SU-DHL-6 (cell line): ENCODE measurements around the gene MYRF.

Experiments used
- H2AFZ ChIP-seq: fragments of 200-600 bp; sonication (generic); 2 replicates; pipeline ENCODE4 v1.6.1; 2014; ENCODE audit warnings: low read depth, mild to moderate bottlenecking, moderate library complexity, mixed read lengths, antibody characterized with exemption, low read length; ENCODE audit not compliant: severe bottlenecking
- H3F3A ChIP-seq: fragments of 200-600 bp; shearing (Covaris generic); 2 replicates; pipeline ENCODE4 v1.6.0; 2016; ENCODE audit warnings: antibody characterized with exemption, mild to moderate bottlenecking; ENCODE audit not compliant: insufficient read depth
- H3K27ac ChIP-seq: fragments of 200-600 bp; sonication (generic); 2 replicates; pipeline ENCODE4 v1.5.1; 2016; ENCODE audit warnings: low read depth, mild to moderate bottlenecking, low read length, moderate library complexity, mixed read lengths
- H3K27me3 ChIP-seq: fragments of 200-600 bp; sonication (generic), shearing (Covaris generic); 2 replicates; pipeline ENCODE4 v1.6.0; 2014; ENCODE audit warnings: mild to moderate bottlenecking, low read length
- H3K36me3 ChIP-seq: fragments of 200-600 bp; sonication (generic); 2 replicates; pipeline ENCODE4 v1.6.1; 2014; ENCODE audit warnings: mild to moderate bottlenecking, low read length, mixed read lengths
- H3K4me2 ChIP-seq: fragments of 300-600, 200-600 bp; shearing (Covaris generic), sonication (generic); 2 replicates; pipeline ENCODE4 v1.6.0; 2014; ENCODE audit warnings: low read length, low read depth, mild to moderate bottlenecking; ENCODE audit not compliant: poor library complexity, severe bottlenecking
- H3K4me3 ChIP-seq: fragments of 200-600 bp; sonication (generic); 2 replicates; pipeline ENCODE4 v1.5.1; 2014; ENCODE audit warnings: antibody characterized with exemption, low read length, mild to moderate bottlenecking, mixed read lengths; ENCODE audit not compliant: insufficient read depth, poor library complexity, severe bottlenecking
- H3K79me2 ChIP-seq: fragments of 200-600 bp; sonication (generic); 2 replicates; pipeline ENCODE4 v1.6.1; 2014; ENCODE audit warnings: mild to moderate bottlenecking, low read length, moderate library complexity; ENCODE audit not compliant: insufficient read depth
- H3K9ac ChIP-seq: fragments of 200-600 bp; sonication (generic); 2 replicates; pipeline ENCODE4 v1.7.0; 2014; ENCODE audit warnings: mild to moderate bottlenecking, low read length
- H3K9me2 ChIP-seq: fragments of 200-600 bp; sonication (generic); replicated peaks from 2 replicates; pipeline ENCODE4 v1.6.1; 2014; ENCODE audit warnings: low read length; ENCODE audit not compliant: insufficient read depth
- H3K9me3 ChIP-seq: fragments of 200-600 bp; sonication (generic); 2 replicates; pipeline ENCODE4 v1.6.1; 2014; ENCODE audit warnings: low read length, mixed read lengths; ENCODE audit not compliant: insufficient read depth
- H4K20me1 ChIP-seq: fragments of 200-600 bp; sonication (generic); 2 replicates; pipeline ENCODE4 v1.6.1; 2014; ENCODE audit warnings: low read depth, mild to moderate bottlenecking, antibody characterized with exemption, low read length, moderate library complexity, mixed read lengths
- CTCF ChIP-seq: fragments of 200-600 bp; sonication (generic); IDR thresholded peaks from one replicate; pipeline ENCODE4 v1.5.1; 2017; ENCODE audit warnings: antibody characterized with exemption, mild to moderate bottlenecking, low read length, moderate library complexity; ENCODE audit not compliant: insufficient read depth, poor library complexity, severe bottlenecking
- EZH2phosphoT487 ChIP-seq: fragments of 200-600 bp; sonication (generic), shearing (Covaris generic); conservative IDR thresholded peaks from 2 replicates; pipeline ENCODE4 v1.6.1; 2018; ENCODE audit warnings: mild to moderate bottlenecking, antibody characterized with exemption, low read length, moderate library complexity, mixed read lengths

The MYRF gene

DNA sequence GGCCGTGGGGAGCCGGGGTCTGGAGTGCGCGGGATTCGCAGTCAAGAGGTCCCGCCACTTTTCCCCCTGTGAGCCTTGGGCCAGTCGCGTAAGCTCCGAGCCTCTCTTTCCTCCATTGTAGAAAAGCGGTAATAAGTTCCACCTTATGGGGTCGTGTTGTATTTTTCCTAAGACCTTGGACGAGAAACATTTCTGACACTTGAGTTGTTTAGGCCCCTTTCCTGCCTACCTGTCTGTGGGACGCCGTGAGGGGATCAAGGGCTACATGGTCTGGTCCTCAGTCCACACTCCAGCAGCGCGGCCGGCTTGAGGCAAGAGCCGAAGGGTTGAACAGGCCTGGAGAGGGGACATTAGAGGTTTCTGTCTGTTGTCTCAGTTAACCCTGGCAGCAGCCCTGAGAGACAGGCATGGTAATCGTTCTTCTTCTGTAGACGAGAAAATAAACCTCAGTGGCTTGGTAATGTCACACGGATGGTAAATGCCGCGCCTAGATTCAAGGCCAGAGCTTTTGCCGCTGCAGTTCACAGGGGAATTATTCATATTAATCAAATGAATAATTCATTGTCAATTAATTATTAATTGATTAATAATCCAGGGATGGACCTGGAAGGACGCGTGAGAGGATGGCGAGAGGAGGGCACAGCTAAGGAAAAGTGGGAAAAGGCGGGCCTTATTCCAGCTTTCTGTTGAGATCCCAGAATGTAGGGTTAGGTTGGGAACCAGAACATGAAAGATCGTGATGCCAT, 40.8 kb downstream of the MYRF start:
- Histone ChIP-seq H3K27me3 (no peaks in the 10 kb centered on the region), H2AFZ (peak overlapping the region; percentile 86), H3K79me2 (peaks cover 76% of the 10 kb centered on the region), H3K4me2 (peak overlapping the region; percentile 94), H3K27ac (peak overlapping the region; percentile 88), H3K9ac (peak overlapping the region; percentile 93), H3K9me3 (no peaks in the 10 kb centered on the region), H3K9me2 (no peaks in the 10 kb centered on the region), H4K20me1 (peaks cover 8% of the 10 kb centered on the region; the same call in 1 of the 2 replicates), H3K4me3 (peak overlapping the region; percentile 92), H3K36me3 (peaks cover 12% of the 10 kb centered on the region; the same call in 1 of the 2 replicates), H3F3A (peaks cover 5% of the 10 kb centered on the region)
- no peak for TF ChIP-seq CTCF
- no peak for TF ChIP-seq EZH2phosphoT487

DNA sequence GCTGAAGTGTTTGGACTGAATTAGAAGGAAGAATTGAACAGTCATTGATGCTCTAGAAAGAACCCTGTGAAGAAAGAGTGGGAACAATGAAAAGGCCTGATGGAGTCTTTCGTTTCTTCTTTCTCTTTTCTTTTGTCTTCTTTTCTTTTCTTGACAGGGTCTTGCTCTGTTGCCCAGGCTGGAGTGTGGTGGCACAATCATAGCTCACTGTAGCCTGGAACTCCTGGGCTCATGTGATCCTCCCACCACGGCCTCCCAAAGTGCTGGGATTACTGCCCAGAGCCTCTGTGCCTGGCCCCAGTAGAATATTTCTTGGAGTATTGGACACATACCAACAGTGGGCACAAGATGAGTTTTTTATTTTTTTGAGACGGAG, 41.4 kb downstream of the MYRF start:
- Histone ChIP-seq H3F3A (peaks cover 5% of the 10 kb centered on the region), H3K36me3 (peaks cover 12% of the 10 kb centered on the region; the same call in 1 of the 2 replicates), H4K20me1 (peaks cover 8% of the 10 kb centered on the region; the same call in 1 of the 2 replicates), H3K9me2 (no peaks in the 10 kb centered on the region), H3K9ac (peak overlapping the region; percentile 93), H3K4me3 (peak overlapping the region; percentile 92), H3K4me2 (peak overlapping the region; percentile 94), H3K9me3 (no peaks in the 10 kb centered on the region), H3K27me3 (no peaks in the 10 kb centered on the region), H2AFZ (no peak overlapping the region), H3K27ac (peak overlapping the region; percentile 88), H3K79me2 (peaks cover 82% of the 10 kb centered on the region)
- no peak for TF ChIP-seq CTCF
- TF ChIP-seq EZH2phosphoT487, result no peak

DNA sequence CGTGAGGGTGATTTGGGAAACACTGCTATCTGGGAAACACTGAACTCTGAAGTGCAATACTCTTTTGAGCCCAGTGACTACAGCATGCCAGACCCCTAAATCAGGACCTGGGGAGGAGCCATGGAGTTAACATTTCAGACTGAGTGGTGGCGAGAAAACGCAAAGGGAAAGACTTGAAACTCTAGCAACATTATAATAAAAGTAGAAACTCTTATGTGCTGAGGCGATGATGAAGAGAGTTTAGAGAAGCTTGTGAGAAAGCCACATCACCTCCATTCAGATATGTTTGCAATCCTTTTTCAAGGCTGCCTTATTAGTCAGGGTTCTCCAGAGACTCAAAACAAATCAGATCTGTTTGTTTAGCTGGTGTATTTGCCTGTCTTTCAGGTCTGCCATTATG, 42.1 kb downstream of the MYRF start:
- no peak for TF ChIP-seq CTCF
- TF ChIP-seq EZH2phosphoT487, result no peak
- H3K36me3 ChIP-seq, result peaks cover 19% of the 10 kb centered on the region
- peaks cover 11% of the 10 kb centered on the region for H3F3A ChIP-seq
- H3K79me2 ChIP-seq, result peaks cover 90% of the 10 kb centered on the region
- H3K9me3 ChIP-seq, result no peaks in the 10 kb centered on the region
- peaks cover 8% of the 10 kb centered on the region; the same call in 1 of the 2 replicates for H4K20me1 ChIP-seq
- H3K27me3 ChIP-seq, result no peaks in the 10 kb centered on the region
- no peak overlapping the region for H2AFZ ChIP-seq
- H3K27ac ChIP-seq, result no peak overlapping the region
- peak overlapping the region; percentile 92 for H3K4me3 ChIP-seq
- H3K4me2 ChIP-seq, result peak overlapping the region; percentile 94
- H3K9ac ChIP-seq, result peak overlapping the region; percentile 93
- H3K9me2 ChIP-seq, result no peaks in the 10 kb centered on the region
